Fibroblast of villous mesenchyme (primary cell): ENCODE results near the gene CTNNAL1. TPM values are rescaled to one million over a fixed set of nuclear protein-coding genes. Genes with fewer than 3 reads are reported as not detected.

ENCODE experiments used
- DNase-seq: peaks from one replicate; pipeline ENCODE4 v3.0.0-alpha.2; 2010; ENCODE audit warnings: low read depth
- H3K4me3 ChIP-seq: 2 replicates; pipeline ENCODE4 v1.5.1; 2011; ENCODE audit warnings: low read depth, mild to moderate bottlenecking, low read length
- CTCF ChIP-seq: IDR thresholded peaks from 2 replicates; pipeline ENCODE4 v1.5.1; 2012; ENCODE audit warnings: low read depth, mild to moderate bottlenecking, low read length; ENCODE audit not compliant: insufficient read depth
- total RNA-seq: library from RNA; depleted of rRNA; stranded (reverse); fragments of >200 nt; gene quantifications from 2 replicates; pipeline ENCODE4 v1.2.3, GENCODE V29; 2012

Gene CTNNAL1
- total RNA-seq, 1 donor, result 155 TPM

GRCh38 chr9:109048822-109049221, 35.5 kb upstream of the CTNNAL1 start:
- no peak overlapping the region for H3K4me3 ChIP-seq
- DNase-seq, result no peak
- no peak for TF ChIP-seq CTCF

- DNase-seq, result no peak
- no peak overlapping the region for H3K4me3 ChIP-seq
- no peak for TF ChIP-seq CTCF
These were observed 34.0 kb upstream of the CTNNAL1 start for GRCh38 chr9:109047259-109047658.

GRCh38 chr9:109046346-109046745, 33.0 kb upstream of the CTNNAL1 start:
- H3K4me3 ChIP-seq, result no peak overlapping the region
- no peak for TF ChIP-seq CTCF
- DNase-seq, result no peak

GRCh38 chr9:109043578-109043977, 30.3 kb upstream of the CTNNAL1 start:
- TF ChIP-seq CTCF, result no peak
- no peak overlapping the region for H3K4me3 ChIP-seq
- no peak for DNase-seq

- DNase-seq, result no peak
- H3K4me3 ChIP-seq, result no peak overlapping the region
- TF ChIP-seq CTCF, result no peak
These were observed 27.3 kb upstream of the CTNNAL1 start for GRCh38 chr9:109040571-109040970.

GRCh38 chr9:109039539-109039938, 26.2 kb upstream of the CTNNAL1 start:
- TF ChIP-seq CTCF, result no peak
- no peak overlapping the region for H3K4me3 ChIP-seq
- DNase-seq, result no peak

GRCh38 chr9:109037946-109038715, 24.8 kb upstream of the CTNNAL1 start:
- no peak overlapping the region for H3K4me3 ChIP-seq
- no peak for DNase-seq
- TF ChIP-seq CTCF, result no peak
